OCI-LY3 (cell line): Measurements from ENCODE around the gene ASNS.
"Not testable (repeated sequence)": the region's sequence is repeated elsewhere in the genome, so short reads cannot be mapped to it uniquely, and the experiment has no call there.

ENCODE experiments used
- H2AFZ ChIP-seq: fragments of 200-600, 300-600 bp; shearing (Covaris generic); 2 replicates; pipeline ENCODE4 v1.6.0; 2014; ENCODE audit warnings: antibody characterized with exemption, low read depth, low read length
- H3K27ac ChIP-seq: fragments of 200-600, 300-600 bp; sonication (generic); 2 replicates; pipeline ENCODE4 v1.5.1; 2014; ENCODE audit warnings: mild to moderate bottlenecking, low read length, moderate library complexity, mixed read lengths
- H3K27me3 ChIP-seq: fragments of 200-600, 300-600 bp; sonication (generic); 2 replicates; pipeline ENCODE4 v1.6.1; 2014; ENCODE audit warnings: low read depth, low read length, mixed read lengths
- H3K36me3 ChIP-seq: fragments of 200-600, 300-600 bp; sonication (generic); replicated peaks from 2 replicates; pipeline ENCODE3; 2014; ENCODE audit warnings: low read depth, low read length, mixed read lengths
- H3K4me1 ChIP-seq: fragments of 300-600, 200-600 bp; sonication (generic); 2 replicates; pipeline ENCODE4 v1.6.1; 2014; ENCODE audit warnings: low read length, mixed read lengths
- H3K4me2 ChIP-seq: fragments of 200-600, 300-600 bp; sonication (generic); 2 replicates; pipeline ENCODE4 v1.6.1; 2014; ENCODE audit warnings: low read length, mixed read lengths
- H3K4me3 ChIP-seq: fragments of 300-600, 200-600 bp; sonication (generic); 2 replicates; pipeline ENCODE4 v1.5.1; 2014; ENCODE audit warnings: antibody characterized with exemption, mild to moderate bottlenecking, low read length, moderate library complexity
- H3K79me2 ChIP-seq: fragments of 300-600, 200-600 bp; shearing (Covaris generic); 2 replicates; pipeline ENCODE4 v1.6.1; 2014; ENCODE audit warnings: mild to moderate bottlenecking, low read length, mixed read lengths
- H3K9ac ChIP-seq: fragments of 300-600, 200-600 bp; shearing (Covaris generic); 2 replicates; pipeline ENCODE4 v1.6.0; 2014; ENCODE audit warnings: mild to moderate bottlenecking, low read length, moderate library complexity
- H3K9me3 ChIP-seq: fragments of 200-600, 300-600 bp; shearing (Covaris generic); 2 replicates; pipeline ENCODE4 v1.6.1; 2014; ENCODE audit warnings: low read length, mixed read lengths; ENCODE audit not compliant: insufficient read depth
- H4K20me1 ChIP-seq: fragments of 200-600, 300-600 bp; sonication (generic); 2 replicates; pipeline ENCODE4 v1.6.1; 2016; ENCODE audit warnings: low read length, mixed read lengths; ENCODE audit not compliant: insufficient read depth
- EZH2phosphoT487 ChIP-seq: fragments of 200-600 bp; shearing (Covaris generic); IDR thresholded peaks from 2 replicates; pipeline ENCODE4 v1.6.1; 2018; ENCODE audit warnings: antibody characterized with exemption, mixed run types, low read depth
- TF ChIP-seq, protein P1 (sequence below): fragments of 200-600, 300-600 bp; sonication (generic); IDR thresholded peaks from 2 replicates; pipeline ENCODE4 v1.5.1; 2014; ENCODE audit warnings: antibody characterized with exemption, low read length, low read depth

ASNS gene, protein sequence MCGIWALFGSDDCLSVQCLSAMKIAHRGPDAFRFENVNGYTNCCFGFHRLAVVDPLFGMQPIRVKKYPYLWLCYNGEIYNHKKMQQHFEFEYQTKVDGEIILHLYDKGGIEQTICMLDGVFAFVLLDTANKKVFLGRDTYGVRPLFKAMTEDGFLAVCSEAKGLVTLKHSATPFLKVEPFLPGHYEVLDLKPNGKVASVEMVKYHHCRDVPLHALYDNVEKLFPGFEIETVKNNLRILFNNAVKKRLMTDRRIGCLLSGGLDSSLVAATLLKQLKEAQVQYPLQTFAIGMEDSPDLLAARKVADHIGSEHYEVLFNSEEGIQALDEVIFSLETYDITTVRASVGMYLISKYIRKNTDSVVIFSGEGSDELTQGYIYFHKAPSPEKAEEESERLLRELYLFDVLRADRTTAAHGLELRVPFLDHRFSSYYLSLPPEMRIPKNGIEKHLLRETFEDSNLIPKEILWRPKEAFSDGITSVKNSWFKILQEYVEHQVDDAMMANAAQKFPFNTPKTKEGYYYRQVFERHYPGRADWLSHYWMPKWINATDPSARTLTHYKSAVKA

DNA sequence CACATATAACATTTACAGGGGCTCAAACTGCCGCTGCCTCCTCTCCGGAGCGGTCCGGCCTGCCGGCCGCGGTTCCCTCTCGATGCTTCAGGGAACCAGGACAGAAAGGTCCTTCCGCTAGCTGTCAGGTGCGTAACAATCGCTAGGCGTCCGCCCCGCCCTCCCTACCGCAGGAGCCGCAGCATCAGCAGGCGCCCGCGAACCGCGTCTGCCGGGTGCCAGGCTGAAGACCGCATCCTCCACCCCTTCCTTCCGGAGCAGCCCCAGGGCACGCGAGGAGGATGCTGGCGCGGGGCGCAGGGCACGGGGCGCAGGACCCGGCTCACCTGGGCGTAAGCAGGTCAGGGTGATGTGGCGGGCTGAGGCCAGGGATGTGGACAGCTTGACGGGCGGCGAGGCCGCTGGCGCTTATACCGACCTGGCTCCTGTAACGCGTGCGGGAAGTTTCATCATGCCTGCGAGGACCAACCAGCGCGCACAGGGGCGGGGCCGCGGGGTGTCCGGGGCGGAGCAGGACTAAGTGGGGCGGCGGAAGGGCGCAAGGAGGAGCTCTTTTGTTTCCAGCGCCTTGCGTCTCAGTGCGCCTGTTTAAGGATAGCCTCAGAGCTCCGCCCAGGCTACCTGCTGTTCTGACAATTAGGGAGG lies at the start of gene ASNS:
ASNS (minus strand) TSS at position 384 of the 645 bp plus-strand sequence. CDS start 3,252 bp downstream, outside the sequence.
- H3K4me1 ChIP-seq: peaks cover 8% of the 10 kb centered on the region
- peak within 1 kb of the TSS; percentile 94 for H3K4me2 ChIP-seq
- peaks cover 2% of the 10 kb centered on the region for H3K36me3 ChIP-seq
- H4K20me1 ChIP-seq: no peaks in the 10 kb centered on the region
- 0 out of 2 replicates have a peak, but pooled peaks cover 7% of the 10 kb centered on the region for H3K79me2 ChIP-seq
- peak within 1 kb of the TSS; percentile 63 for H3K27ac ChIP-seq
- H3K9ac ChIP-seq: peak within 1 kb of the TSS; percentile 73
- H3K27me3 ChIP-seq: no peaks in the 10 kb centered on the region
- H3K4me3 ChIP-seq: peak within 1 kb of the TSS; percentile 94
- no peaks in the 10 kb centered on the region for H3K9me3 ChIP-seq
- peak within 1 kb of the TSS; percentile 92 for H2AFZ ChIP-seq
- no peak for TF ChIP-seq EZH2phosphoT487
- TF ChIP-seq, protein P1, sequence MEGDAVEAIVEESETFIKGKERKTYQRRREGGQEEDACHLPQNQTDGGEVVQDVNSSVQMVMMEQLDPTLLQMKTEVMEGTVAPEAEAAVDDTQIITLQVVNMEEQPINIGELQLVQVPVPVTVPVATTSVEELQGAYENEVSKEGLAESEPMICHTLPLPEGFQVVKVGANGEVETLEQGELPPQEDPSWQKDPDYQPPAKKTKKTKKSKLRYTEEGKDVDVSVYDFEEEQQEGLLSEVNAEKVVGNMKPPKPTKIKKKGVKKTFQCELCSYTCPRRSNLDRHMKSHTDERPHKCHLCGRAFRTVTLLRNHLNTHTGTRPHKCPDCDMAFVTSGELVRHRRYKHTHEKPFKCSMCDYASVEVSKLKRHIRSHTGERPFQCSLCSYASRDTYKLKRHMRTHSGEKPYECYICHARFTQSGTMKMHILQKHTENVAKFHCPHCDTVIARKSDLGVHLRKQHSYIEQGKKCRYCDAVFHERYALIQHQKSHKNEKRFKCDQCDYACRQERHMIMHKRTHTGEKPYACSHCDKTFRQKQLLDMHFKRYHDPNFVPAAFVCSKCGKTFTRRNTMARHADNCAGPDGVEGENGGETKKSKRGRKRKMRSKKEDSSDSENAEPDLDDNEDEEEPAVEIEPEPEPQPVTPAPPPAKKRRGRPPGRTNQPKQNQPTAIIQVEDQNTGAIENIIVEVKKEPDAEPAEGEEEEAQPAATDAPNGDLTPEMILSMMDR: no peak

DNA sequence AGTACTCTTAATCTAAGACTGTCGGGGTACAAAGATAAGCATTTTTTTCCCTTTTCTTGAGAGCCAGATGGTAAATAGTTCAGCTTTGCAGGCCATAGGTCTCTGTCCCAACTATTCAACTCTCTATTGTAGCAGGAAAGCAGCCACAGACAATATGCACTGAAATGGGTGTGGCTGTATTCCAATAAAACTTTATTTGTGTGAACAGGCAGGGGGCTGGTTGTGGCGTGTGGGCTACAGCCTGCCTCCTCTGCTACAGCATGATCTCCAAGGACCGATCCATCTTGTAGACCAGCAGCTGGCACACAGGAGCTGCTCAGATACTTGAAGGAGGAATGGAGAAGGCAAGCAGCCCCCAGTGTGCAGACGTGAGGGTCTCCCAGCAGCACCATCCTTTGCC lies 49.0 kb upstream of the ASNS start:
- not testable (repeated sequence) for H4K20me1 ChIP-seq, H3K4me1 ChIP-seq, H3K9me3 ChIP-seq, H3K27ac ChIP-seq, H3K79me2 ChIP-seq, H3K36me3 ChIP-seq, H3K9ac ChIP-seq, H3K27me3 ChIP-seq, H3K4me2 ChIP-seq, H3K4me3 ChIP-seq, H2AFZ ChIP-seq

DNA sequence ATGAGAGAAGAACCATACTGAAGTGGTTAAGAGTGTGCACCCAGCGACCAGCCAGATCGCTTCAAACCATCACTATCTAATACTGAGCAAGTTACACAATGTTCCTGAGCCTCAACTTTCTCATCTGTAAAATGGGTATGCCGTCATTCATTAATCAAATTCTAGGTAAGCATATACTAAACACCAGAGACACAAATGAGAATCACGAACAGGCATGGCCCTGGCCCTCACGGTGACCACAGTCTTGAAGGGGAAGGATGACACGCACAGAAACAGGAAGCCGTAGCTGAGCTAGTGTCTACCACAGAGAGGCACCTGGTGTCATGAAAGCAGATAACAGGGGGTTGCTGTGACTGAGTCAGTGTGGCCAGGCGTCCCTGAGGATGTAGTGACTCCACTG lies 43.1 kb upstream of the ASNS start:
- not testable (repeated sequence) for H2AFZ ChIP-seq, H3K36me3 ChIP-seq, H3K9me3 ChIP-seq, H3K9ac ChIP-seq, H3K4me3 ChIP-seq, H3K4me1 ChIP-seq, H3K4me2 ChIP-seq, H3K27me3 ChIP-seq, H3K79me2 ChIP-seq, H4K20me1 ChIP-seq, H3K27ac ChIP-seq

DNA sequence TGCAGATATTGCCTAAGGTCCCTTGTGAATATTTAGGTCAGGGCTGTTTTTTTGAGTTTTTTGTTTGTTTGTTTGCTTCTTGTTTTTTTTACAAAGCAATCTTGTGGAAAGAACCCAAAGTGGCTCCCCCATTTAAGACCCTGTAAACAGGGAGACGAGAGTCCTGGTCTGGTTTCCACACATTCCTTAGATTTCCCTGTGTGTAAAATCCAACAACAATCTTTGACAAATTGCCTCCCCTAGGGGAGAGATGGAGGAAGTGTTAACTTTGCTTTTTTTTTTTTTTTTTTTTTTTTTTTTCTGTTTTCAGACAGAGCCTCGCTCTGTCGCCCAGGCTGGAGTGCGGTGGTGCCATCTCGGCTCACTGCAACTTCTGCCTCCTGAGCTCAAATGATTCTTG lies 40.1 kb upstream of the ASNS start:
- not testable (repeated sequence) for H3K4me3 ChIP-seq, H3K4me1 ChIP-seq, H3K79me2 ChIP-seq, H3K4me2 ChIP-seq, H3K9ac ChIP-seq, H2AFZ ChIP-seq, H3K27me3 ChIP-seq, H3K27ac ChIP-seq, H3K36me3 ChIP-seq, H4K20me1 ChIP-seq, H3K9me3 ChIP-seq

DNA sequence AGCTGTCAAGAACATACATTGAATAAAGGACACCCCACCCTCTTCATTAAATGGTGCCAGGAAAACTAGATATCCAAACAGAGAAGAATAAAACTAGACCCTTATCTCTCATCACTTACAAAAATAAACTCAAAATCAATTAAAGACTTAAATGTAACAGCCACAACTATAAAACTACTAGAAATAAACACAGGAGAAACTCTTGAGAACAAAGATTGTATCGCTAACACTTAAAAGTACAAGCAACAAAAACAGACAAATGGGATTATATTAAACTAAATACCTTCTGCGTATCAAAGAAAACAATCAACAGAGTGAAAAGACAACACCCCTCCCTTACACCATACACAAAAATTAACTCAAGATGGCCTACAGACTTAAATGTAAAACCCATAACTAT lies 24.7 kb upstream of the ASNS start:
- H3K79me2 ChIP-seq, H4K20me1 ChIP-seq, H3K4me3 ChIP-seq, H3K4me1 ChIP-seq, H2AFZ ChIP-seq, H3K27me3 ChIP-seq, H3K4me2 ChIP-seq, H3K36me3 ChIP-seq, H3K27ac ChIP-seq, H3K9ac ChIP-seq, H3K9me3 ChIP-seq: not testable (repeated sequence)

DNA sequence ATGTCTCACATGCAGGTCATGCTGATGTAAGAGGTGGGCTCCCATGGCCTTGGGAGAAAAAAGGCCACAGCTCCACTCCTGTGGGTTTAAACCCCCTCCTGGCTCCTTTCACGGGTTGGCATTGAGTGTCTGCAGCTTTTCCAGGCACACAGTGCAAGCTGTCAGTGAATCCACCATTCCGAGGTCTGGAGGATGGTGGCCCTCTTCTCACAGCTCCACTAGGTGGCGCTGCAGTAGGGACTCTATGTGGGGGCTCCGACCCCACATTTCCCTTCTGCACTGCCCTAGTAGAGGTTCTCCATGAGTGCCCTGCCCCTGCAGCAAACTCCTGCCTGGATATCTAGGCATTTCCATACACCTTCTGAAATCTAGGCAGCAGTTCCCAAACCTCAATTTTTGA lies 19.5 kb upstream of the ASNS start:
- H3K9me3 ChIP-seq, H3K4me3 ChIP-seq, H3K36me3 ChIP-seq, H3K4me2 ChIP-seq, H3K9ac ChIP-seq, H3K4me1 ChIP-seq, H3K79me2 ChIP-seq, H3K27me3 ChIP-seq, H3K27ac ChIP-seq, H2AFZ ChIP-seq, H4K20me1 ChIP-seq: not testable (repeated sequence)

DNA sequence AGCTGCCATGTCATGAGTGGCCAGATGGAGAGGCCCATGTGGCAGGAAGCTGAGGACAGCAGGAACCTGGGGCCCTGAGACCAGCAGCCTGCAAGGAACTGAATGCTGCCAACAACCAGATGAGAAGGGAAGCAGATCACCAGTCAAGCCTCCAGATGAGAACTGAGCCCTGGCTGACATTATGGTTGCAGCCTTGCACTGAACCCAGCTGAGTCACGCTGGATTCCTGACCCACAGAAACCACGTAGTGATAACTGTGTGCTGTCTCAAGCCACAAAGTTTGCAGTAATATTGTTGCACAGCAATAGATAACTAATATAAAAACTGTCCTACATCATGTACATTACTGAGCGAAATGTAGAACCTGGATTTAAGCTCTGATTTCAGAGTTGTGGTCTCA lies 7.3 kb upstream of the ASNS start:
- H3K4me2 ChIP-seq, H3K79me2 ChIP-seq, H3K9me3 ChIP-seq, H3K27me3 ChIP-seq, H3K4me1 ChIP-seq, H3K9ac ChIP-seq, H2AFZ ChIP-seq, H3K4me3 ChIP-seq, H3K27ac ChIP-seq, H4K20me1 ChIP-seq, H3K36me3 ChIP-seq: not testable (repeated sequence)

DNA sequence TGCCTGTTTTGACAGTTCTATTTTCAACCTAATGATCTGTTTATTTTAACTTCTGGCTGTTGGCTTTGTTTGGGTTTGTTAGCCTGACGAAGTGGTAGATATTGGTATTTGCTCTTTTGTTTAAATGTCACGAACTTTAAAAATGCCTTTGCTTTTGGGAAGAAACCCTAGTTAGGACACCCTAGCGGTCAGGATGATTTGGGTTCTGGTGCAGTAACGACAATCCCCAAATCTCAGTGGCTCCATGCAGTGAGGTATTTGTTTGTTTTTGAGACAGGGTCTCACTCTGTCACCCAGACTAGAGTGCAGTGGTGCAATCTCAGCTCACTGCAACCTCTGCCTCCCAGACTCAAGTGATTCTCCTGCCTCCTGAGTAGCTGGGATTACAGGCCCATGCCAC lies 2.7 kb upstream of the ASNS start:
- not testable (repeated sequence) for H3K27me3 ChIP-seq, H3K4me1 ChIP-seq, H2AFZ ChIP-seq, H3K79me2 ChIP-seq, H3K4me3 ChIP-seq, H3K36me3 ChIP-seq, H3K4me2 ChIP-seq, H3K9ac ChIP-seq, H3K27ac ChIP-seq, H3K9me3 ChIP-seq, H4K20me1 ChIP-seq
